ENCODE measurements around the gene CHST7.

CHST7 gene

DNA sequence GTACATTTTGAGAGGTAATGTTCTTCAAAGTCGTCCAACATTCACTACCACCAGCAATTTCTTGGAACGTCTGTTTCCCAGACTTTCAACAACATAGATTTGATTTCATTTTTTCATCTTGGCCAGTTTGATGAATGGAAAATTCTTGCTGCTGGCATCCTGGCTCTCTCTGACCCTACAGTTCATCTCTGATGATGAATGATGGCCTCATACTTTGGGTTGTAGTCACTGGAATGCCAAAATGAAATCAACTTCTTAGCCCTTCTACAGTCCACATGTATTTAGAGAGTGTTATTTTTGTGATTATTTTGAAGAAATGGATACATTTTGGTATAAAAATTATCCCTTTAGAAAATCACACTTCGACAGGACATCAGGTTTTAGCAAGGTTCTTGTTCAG lies 8.8 kb downstream of the CHST7 start:
- TF ChIP-seq, protein P1, sequence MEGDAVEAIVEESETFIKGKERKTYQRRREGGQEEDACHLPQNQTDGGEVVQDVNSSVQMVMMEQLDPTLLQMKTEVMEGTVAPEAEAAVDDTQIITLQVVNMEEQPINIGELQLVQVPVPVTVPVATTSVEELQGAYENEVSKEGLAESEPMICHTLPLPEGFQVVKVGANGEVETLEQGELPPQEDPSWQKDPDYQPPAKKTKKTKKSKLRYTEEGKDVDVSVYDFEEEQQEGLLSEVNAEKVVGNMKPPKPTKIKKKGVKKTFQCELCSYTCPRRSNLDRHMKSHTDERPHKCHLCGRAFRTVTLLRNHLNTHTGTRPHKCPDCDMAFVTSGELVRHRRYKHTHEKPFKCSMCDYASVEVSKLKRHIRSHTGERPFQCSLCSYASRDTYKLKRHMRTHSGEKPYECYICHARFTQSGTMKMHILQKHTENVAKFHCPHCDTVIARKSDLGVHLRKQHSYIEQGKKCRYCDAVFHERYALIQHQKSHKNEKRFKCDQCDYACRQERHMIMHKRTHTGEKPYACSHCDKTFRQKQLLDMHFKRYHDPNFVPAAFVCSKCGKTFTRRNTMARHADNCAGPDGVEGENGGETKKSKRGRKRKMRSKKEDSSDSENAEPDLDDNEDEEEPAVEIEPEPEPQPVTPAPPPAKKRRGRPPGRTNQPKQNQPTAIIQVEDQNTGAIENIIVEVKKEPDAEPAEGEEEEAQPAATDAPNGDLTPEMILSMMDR (IDR thresholded peaks at IDR 0.05; ENCODE audit: insufficient read depth, low read length, poor library complexity, severe bottlenecking): no peak
- no peak for TF ChIP-seq EZH2phosphoT487 (conservative IDR thresholded peaks at IDR 0.05; ENCODE audit: low read length)
- Histone ChIP-seq H4K20me1 (ENCODE audit: low read depth, low read length) (no peaks in the 10 kb centered on the region), H3K79me2 (ENCODE audit: insufficient read depth, low read length) (no peaks in the 10 kb centered on the region), H3F3A (ENCODE audit: insufficient read depth) (no peaks in the 10 kb centered on the region), H3K27me3 (ENCODE audit: low read length) (no peaks in the 10 kb centered on the region), H3K9ac (ENCODE audit: low read length) (no peak overlapping the region), H3K9me3 (ENCODE audit: insufficient read depth, low read length) (no peaks in the 10 kb centered on the region), H3K27ac (ENCODE audit: low read depth, low read length) (no peak overlapping the region), H3K36me3 (ENCODE audit: low read length) (no peaks in the 10 kb centered on the region), H3K9me2 (replicated peaks; ENCODE audit: insufficient read depth, low read length) (no peaks in the 10 kb centered on the region), H3K4me2 (ENCODE audit: low read depth, low read length, poor library complexity, severe bottlenecking) (no peak overlapping the region), H2AFZ (ENCODE audit: low read depth, low read length, severe bottlenecking) (no peak overlapping the region), H3K4me3 (ENCODE audit: insufficient read depth, low read length, poor library complexity, severe bottlenecking) (no peak overlapping the region)

DNA sequence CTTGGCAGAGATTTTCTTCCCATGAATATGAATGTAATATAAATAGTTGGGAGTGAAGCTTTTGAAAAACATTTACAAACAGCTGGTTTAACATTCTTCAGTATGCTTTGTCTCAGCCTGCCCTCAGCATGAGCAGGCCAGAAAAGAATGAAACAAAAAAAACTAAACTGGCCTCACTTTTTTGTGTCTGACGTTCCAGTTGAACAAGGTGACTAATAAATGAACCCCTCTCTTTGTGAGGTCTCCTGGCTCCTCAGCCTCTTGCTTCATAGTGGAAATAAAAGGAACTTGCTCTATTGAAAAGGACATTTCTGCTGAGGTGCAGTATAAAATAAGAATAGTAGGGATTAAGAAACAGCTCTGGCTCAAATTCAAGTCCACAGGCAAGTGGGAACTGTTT lies 9.4 kb downstream of the CHST7 start:
- H3F3A ChIP-seq (ENCODE audit: insufficient read depth): no peaks in the 10 kb centered on the region
- no peak overlapping the region for H3K27ac ChIP-seq (ENCODE audit: low read depth, low read length)
- no peak overlapping the region for H3K9ac ChIP-seq (ENCODE audit: low read length)
- no peak overlapping the region for H2AFZ ChIP-seq (ENCODE audit: low read depth, low read length, severe bottlenecking)
- no peaks in the 10 kb centered on the region for H3K9me3 ChIP-seq (ENCODE audit: insufficient read depth, low read length)
- no peaks in the 10 kb centered on the region for H3K9me2 ChIP-seq (replicated peaks; ENCODE audit: insufficient read depth, low read length)
- no peaks in the 10 kb centered on the region for H4K20me1 ChIP-seq (ENCODE audit: low read depth, low read length)
- TF ChIP-seq, protein P1 (IDR thresholded peaks at IDR 0.05; ENCODE audit: insufficient read depth, low read length, poor library complexity, severe bottlenecking): no peak
- no peak for TF ChIP-seq EZH2phosphoT487 (conservative IDR thresholded peaks at IDR 0.05; ENCODE audit: low read length)
- H3K36me3 ChIP-seq (ENCODE audit: low read length): no peaks in the 10 kb centered on the region
- H3K4me2 ChIP-seq (ENCODE audit: low read depth, low read length, poor library complexity, severe bottlenecking): no peak overlapping the region
- no peaks in the 10 kb centered on the region for H3K79me2 ChIP-seq (ENCODE audit: insufficient read depth, low read length)
- H3K27me3 ChIP-seq (ENCODE audit: low read length): no peaks in the 10 kb centered on the region
- H3K4me3 ChIP-seq (ENCODE audit: insufficient read depth, low read length, poor library complexity, severe bottlenecking): no peak overlapping the region

GRCh38 chrX:46584736-46585135 lies 11.2 kb downstream of the CHST7 start:
- no peak overlapping the region for H3K4me3 ChIP-seq (ENCODE audit: insufficient read depth, low read length, poor library complexity, severe bottlenecking)
- no peaks in the 10 kb centered on the region for H3K9me3 ChIP-seq (ENCODE audit: insufficient read depth, low read length)
- no peaks in the 10 kb centered on the region for H4K20me1 ChIP-seq (ENCODE audit: low read depth, low read length)
- no peaks in the 10 kb centered on the region for H3K36me3 ChIP-seq (ENCODE audit: low read length)
- H3F3A ChIP-seq (ENCODE audit: insufficient read depth): no peaks in the 10 kb centered on the region
- no peak overlapping the region for H3K4me2 ChIP-seq (ENCODE audit: low read depth, low read length, poor library complexity, severe bottlenecking)
- no peak overlapping the region for H3K9ac ChIP-seq (ENCODE audit: low read length)
- no peaks in the 10 kb centered on the region for H3K79me2 ChIP-seq (ENCODE audit: insufficient read depth, low read length)
- no peaks in the 10 kb centered on the region for H3K9me2 ChIP-seq (replicated peaks; ENCODE audit: insufficient read depth, low read length)
- no peaks in the 10 kb centered on the region for H3K27me3 ChIP-seq (ENCODE audit: low read length)
- TF ChIP-seq, protein P1 (IDR thresholded peaks at IDR 0.05; ENCODE audit: insufficient read depth, low read length, poor library complexity, severe bottlenecking): no peak
- no peak for TF ChIP-seq EZH2phosphoT487 (conservative IDR thresholded peaks at IDR 0.05; ENCODE audit: low read length)
- H3K27ac ChIP-seq (ENCODE audit: low read depth, low read length): no peak overlapping the region
- no peak overlapping the region for H2AFZ ChIP-seq (ENCODE audit: low read depth, low read length, severe bottlenecking)

Measured in SU-DHL-6 (cell line).